Hematopoietic multipotent progenitor cell treated with erythropoietin and hydrocortisone succinate and interleukin-3 and kit ligand, for 15 days (in vitro differentiated cells): ENCODE data around the gene UPF3A.
"Not testable (repeated sequence)": the region's sequence is repeated elsewhere in the genome, so short reads cannot be mapped to it uniquely, and the experiment has no call there.

Experiments
- DNase-seq: peaks from one replicate; pipeline ENCODE4 v3.0.0-alpha.2; 2015; ENCODE audit warnings: low spot score

The UPF3A gene

DNA sequence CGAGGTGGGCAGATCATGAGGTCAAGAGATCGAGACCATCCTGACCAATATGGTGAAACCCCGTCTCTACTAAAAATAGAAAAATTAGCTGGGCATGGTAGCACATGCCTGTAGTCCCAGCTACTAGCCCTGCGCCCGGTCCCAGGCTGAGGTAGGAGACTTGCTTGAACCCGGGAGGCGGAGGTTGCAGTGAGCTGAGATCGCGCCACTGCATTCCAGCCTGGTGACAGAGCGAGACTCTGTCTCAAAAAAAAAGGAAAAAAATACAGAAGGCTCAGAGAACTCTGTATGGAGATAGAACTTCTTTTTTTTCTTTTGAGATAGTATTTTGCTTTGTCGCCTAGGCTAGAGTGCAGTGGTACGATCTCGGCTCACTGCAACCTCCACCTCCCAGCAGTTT, 17.1 kb upstream of the UPF3A start:
- DNase-seq: not testable (repeated sequence)

- DNase-seq: no peak
These were observed 16.4 kb upstream of the UPF3A start for GRCh38 chr13:114264886-114265611.

GRCh38 chr13:114266241-114266640, 15.2 kb upstream of the UPF3A start:
- DNase-seq: no peak

DNA sequence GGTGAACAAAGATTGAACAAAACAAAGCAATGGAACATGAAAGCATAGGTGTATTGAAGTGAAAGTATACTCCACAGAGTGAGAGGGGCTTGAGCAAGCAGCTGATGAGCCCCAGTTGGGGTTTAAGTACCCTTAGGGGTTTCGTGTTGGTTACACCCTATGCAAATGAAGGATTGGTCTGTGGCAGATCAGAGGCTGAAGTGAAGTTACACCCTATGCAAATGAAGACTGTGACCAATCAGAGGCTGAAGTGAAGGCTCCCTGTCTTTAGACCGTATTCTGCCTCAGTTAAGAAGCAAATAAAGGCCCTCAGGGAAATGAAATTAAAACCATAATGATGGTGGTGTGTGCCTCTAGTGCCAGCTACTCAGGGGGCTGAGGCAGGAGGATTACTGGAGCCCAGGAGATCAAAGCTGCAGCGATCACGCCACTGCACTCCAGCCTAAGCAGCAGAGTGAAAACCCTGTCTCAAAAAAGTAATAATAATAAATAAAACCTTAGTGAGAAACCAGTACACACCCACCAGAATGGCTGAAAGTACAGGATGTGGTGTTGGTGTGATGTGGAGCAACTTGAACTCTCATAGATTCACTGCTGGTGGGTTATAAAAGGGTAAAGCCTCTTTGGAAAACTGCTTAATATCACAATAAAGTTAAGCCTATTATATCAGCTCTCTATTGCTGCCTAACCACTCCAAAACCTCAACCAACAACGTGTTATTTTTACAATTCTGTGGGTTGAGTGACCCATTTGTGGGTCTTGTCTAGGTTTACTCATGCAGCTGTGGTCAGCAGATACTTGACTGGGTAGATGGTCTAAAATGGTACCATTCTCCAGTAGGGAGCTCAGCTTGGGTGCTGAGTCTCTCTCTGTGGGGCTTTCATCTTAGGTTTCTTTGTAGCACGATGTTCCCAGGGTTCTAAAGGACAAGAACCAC, 12.8 kb upstream of the UPF3A start:
- no peak for DNase-seq

DNA sequence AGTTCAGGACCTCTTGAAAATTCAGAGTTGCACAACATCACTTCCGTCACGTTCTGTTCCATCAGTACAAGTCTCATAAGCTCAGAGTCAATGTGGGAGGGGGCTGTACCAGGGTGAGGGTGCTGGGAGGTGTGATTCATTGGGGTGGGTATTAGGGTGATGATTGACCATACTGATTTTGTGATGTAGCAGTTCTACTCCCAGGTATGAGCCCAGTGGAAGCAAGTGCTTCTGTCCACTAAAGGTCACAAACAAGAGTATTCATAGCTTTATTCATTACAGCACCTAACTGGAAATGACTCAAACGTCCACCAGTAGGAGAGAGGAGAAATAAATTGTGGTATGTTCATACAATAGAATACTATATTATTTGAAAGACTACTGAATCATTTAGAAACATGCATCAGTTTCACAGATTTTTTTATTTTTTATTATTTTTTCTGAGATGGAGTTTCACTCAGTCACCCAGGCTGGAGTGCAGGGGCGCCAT, 12.1 kb upstream of the UPF3A start:
- DNase-seq: no peak

- DNase-seq: no peak
These were observed 8.4 kb upstream of the UPF3A start for GRCh38 chr13:114272977-114273376.

GRCh38 chr13:114275304-114275703, 6.1 kb upstream of the UPF3A start:
- no peak for DNase-seq

- DNase-seq: no peak
These were observed 2.3 kb upstream of the UPF3A start for GRCh38 chr13:114279146-114279545.

GRCh38 chr13:114279758-114280355, 1.5 kb upstream of the UPF3A start:
- DNase-seq: no peak

GRCh38 chr13:114282041-114282670, 755 bp downstream of the UPF3A start:
- DNase-seq: peak; percentile 78

DNA sequence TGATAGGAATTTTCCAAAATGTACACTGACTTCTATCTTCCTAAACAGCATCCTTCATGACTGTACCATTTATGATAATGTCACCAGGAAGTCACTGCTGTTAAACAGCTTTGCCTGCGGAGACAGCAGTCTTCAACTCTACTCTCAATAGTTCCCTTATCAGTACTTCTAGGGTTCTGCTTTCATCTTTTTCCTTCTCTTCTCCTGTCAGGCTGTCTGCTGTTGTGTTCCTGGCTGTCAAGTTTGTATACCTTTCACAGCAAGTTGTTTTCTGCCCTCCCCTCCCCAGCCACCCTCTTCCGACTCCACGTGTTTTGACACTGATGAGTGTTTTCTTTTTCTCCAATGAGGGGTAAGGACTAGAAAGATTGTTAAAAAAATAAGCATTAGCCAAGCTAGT, 2.2 kb downstream of the UPF3A start:
- DNase-seq: no peak

DNA sequence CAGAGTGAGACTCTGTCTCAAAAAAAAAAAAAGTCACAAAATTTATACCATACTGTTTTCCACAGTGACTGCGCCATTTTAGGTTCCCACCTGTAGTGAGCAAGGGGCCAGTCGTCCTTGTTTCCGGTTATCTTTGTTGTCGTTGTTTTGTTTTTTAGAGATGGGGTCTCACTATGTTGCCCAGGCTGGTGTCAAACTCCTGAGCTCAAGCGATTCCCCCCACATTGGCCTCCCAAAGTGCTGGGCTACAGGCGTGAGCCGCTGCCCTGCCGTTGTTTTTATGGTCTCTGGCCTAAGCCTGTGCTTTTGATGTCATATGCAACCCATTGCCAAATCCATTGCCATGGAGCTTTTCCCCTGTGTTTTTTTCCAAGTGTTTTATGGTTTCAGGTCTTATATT, 3.3 kb downstream of the UPF3A start:
- DNase-seq: no peak

- no peak for DNase-seq
These were observed 3.9 kb downstream of the UPF3A start for GRCh38 chr13:114285166-114285808.

DNA sequence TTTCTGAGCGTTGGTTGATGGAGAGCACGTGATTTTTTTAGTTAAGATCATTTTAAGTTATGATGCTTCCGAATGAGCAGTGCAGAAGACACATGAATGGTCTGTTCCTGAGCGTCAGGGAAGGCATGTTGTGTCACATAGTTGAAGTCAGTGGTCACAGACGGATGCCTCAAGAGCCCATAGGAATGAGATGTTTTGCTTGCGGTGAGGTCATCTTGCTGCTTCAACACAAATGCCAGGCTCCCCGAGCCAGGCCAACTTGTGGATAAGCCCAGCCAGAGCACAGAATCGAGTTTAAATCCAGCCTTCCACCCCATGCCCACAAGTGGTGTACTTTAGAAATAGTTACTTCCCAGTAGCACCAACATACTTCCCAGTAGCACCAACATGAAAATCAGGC, 5.4 kb downstream of the UPF3A start:
- DNase-seq: no peak

DNA sequence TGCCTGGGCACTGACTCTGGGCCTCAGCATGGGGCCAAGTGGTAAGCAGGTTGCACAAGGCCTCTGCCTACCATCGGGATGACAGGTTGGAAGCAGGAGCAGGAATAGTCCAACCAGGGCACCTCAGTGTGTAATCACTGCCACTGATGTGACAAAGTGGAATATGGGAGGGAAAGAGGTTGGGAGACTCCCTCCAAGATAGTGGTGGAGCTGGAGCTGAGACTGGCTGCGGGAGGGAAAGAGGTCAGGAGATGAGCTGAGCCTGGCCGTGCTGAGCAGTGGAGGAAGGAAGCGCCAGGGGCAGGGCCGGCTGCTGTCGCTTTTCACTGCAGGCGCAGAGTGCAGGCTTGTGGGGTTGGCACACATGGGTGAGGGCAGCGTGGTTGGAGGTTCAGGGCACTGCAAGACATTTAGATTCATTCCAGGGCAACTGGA, 6.8 kb downstream of the UPF3A start:
- no peak for DNase-seq

DNA sequence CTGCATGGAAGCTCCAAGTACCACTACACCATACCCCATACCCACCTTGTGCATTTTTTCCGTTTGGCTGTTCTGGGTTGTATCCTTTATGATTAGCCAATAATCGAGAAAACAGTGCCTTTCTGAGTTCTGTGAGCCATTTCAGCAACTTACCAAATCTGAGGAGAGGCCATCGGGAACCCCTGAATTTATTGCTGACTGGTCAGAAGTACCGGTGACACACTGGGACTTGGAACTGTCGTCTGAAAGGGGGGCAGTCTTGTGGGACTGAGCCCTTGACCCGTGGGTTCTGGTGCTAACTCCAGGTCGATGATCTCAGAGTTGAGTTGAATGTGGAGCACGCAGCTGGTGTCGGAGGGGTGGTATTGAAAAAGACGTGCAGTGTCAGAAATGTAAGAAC, 15.0 kb downstream of the UPF3A start:
- DNase-seq: no peak

- no peak for DNase-seq
These were observed 15.5 kb downstream of the UPF3A start for GRCh38 chr13:114296902-114297301.

- DNase-seq: no peak
These were observed 17.5 kb downstream of the UPF3A start for GRCh38 chr13:114298866-114299265.

GRCh38 chr13:114299604-114300305, 18.4 kb downstream of the UPF3A start:
- DNase-seq: no peak

DNA sequence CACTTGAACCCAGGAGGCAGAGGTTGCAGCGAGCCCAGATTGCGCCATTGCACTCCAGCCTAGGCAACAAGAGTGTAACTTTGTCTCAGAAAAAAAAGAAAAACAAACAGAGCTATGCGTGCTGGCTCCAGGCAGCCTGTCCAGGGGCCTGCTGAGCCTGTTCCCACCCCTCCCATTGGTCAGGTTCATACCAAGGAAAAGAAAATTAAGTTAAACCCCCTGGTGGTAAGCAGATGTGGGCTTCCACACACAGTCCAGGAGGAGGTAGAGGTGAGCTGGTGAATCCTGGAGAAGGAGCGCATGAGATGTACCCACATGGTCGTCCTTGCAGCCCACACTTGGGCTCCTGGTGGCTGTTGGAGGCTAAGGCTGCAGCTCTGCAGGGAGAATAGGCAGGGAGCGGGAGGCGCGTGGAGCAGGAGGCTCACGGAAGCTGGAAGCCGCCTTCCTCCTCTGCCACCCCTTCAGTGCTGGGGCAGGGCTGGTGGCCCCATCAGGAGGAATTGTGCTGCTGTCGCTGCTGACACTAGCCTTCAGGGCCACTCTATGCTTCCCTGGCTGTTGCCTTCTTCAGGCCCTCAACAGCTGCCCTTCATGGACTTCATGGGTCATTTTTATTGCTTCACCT, 22.4 kb downstream of the UPF3A start:
- no peak for DNase-seq
